Renal pelvis (tissue), 4 donors: ENCODE measurements around the gene C1orf105. TPM values are rescaled to one million over a fixed set of nuclear protein-coding genes. Genes with fewer than 3 reads are reported as not detected.

Experiments
- DNase-seq: peaks from one replicate; pipeline ENCODE4 v3.0.0-alpha.2; 2013
- polyA plus RNA-seq, 3 donors: library from polyadenylated mRNA; unstranded; fragments of 120-200 nt; gene quantifications; one replicate each; pipeline ENCODE4 v1.2.1, GENCODE V29; 2013; ENCODE audit not compliant: insufficient read length in 3 of 3

Gene C1orf105
- polyA plus RNA-seq, 3 donors, result 0.28 TPM; not detected in 2

GRCh38 chr1:172395576-172395975, 24.9 kb upstream of the C1orf105 start:
- no peak for DNase-seq

DNA sequence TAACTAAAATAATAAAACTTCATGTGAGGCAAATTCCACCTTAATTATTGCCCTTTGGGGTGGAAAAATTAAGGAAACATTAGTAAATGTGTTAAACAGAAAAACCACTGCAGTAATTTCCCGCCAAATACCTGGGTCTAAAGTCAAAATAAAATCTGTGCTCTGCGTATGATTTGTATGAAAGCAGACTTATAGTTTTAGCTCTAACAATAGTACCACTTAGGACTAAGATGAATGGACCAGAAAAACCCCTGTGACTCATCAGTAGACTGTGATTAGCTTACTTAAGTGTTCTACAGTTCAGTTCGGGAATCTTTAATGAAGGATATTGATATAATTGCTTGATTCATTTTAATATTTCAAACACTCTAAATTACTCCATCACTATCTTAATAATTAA, 23.3 kb upstream of the C1orf105 start:
- DNase-seq, result no peak

GRCh38 chr1:172397633-172398032, 22.9 kb upstream of the C1orf105 start:
- DNase-seq, result no peak

DNA sequence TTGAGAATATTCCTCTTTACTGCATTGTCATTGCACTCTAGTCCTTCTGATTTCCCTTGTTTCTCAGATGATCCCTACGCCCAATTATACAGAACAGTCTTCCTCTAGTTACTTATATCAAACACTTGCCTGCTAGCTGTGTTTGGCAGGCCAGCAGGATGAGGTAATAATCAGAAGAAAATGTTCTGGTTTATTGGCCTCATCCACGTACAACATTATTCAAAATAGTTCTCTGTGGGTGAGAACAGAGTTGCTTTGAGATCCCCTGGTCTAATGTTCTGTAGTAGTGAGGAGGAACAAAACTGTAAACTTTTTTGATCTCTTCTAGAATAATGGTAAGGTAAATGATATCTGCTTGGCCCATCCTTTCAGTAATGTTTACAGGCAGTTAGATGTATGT, 22.3 kb upstream of the C1orf105 start:
- no peak for DNase-seq

- peak; percentile 76 for DNase-seq
Observed at GRCh38 chr1:172398970-172399755, 21.3 kb upstream of the C1orf105 start.

- no peak for DNase-seq
Observed at GRCh38 chr1:172399756-172400721, 20.4 kb upstream of the C1orf105 start.

DNA sequence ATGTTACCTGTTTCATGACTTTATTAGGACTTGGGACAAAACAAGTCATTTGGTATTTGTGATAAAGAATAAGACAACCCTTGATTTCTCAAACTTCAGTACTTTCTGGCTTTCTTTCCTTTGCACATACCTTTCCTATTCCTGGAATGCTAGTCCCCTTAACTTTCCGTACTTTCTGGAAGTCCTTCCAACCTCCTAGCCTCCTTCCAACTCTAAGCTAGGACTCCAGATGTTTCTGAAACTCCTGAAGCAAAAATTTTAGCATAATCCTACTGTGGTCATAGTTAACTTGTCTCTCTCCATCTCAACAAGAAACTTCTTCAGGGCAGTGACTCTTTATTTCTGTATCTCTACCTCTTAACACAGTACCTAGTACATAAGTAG, 19.8 kb upstream of the C1orf105 start:
- no peak for DNase-seq

DNA sequence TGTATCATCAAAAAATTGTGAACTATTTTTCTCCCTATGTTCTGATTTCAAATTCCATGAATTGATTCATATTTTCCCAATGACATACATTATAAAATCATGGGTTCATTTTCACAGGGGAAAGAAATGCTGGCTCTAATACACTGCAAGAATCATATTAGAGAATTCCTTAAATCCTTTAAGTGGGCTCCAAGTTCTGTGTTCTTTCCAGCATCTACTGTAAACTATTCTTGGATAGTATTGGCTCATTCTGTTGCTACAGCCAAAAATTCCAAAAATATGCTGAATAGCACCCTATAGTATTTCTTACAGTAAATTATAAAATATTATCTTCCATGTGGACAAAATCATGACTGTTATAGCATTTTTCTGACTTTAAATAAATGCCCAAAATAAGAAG, 19.0 kb upstream of the C1orf105 start:
- DNase-seq, result no peak

DNA sequence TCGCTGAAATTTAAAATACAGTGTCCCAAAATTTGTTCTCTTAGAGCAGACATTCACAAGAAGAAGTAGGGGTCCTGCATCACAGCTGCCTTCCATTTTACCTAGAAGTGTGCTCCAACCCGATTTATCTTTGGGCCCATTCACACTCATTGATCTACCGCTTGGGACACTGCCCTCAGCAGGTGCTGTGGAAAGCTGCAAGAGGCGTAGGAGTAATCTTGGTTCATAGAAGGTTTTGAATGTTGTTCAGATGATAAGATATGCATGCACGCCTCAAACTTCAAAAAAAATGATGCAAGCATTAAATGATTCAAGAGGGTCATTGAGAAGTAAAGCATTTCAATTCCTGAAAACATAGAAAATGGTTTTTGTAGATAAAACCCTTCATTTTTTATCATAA, 18.6 kb upstream of the C1orf105 start:
- DNase-seq, result no peak

DNA sequence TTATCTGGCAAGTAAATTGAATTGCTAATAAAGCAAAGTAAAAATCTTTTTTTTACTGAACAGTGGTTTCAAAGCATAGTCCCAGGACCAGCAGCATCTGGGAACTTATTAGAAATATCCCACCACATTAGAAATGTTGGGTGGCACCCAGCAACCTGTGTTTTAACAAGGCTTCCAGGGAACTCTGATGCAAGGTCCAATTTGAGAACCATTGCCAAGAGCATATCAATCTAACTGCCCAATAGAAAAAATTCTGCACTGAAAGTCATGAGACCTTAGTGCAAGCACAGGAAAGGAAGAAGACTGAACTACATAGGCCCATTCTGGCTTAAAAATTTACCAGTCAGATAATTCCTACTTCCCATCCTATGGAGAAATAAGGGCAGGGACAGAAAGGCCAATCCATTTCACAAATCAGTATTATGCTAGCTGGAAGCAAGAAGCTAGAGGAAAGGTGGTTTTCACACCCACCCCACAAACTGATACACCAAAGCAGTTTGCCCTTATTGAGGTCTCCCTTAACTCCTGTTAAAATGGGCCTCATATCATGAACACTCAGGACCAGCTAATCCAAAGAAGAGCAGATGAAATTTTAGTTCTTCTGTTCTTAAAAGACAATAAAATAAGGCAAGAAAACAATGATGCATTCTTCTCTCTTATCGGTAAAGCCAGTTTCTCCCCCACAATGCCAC, 17.5 kb upstream of the C1orf105 start:
- no peak for DNase-seq

- no peak for DNase-seq
Observed at GRCh38 chr1:172404121-172404520, 16.4 kb upstream of the C1orf105 start.

DNA sequence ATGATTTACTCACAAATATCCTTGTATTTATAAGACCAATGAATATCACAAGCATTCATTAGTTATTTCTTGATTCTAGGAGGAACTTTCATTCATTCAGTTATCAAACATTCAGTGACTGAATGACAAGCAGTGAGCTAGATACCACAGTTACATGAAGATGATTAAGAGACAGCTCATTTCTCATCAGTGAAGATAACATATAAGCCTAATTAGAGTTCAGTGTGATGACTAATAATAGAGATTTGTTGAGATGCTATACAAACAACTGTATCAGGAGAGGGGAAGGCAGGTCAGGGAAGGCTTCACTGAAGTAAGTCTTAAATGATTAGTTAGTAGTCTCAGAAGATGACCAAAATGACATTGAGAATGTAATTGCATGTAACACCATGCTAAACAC, 14.6 kb upstream of the C1orf105 start:
- DNase-seq, result no peak

DNA sequence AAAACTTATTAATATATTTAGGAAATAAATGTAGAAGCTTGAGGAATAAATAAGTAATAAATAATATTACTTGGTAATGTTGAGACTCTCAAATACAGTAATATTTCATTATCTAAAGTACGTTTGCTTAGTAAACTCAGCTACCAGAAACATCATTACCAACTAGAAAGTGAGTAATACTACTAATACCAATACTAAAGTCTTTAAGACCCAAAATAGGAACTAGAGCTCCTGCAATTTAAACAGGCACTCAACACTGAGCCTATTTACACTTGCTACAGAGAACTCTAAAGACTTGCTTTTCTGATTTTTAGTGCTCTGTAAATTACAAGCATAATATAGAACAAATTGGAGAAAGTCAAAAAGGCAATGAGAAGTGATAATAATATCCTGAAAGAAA, 13.5 kb upstream of the C1orf105 start:
- no peak for DNase-seq

GRCh38 chr1:172408958-172409357, 11.5 kb upstream of the C1orf105 start:
- DNase-seq, result no peak

DNA sequence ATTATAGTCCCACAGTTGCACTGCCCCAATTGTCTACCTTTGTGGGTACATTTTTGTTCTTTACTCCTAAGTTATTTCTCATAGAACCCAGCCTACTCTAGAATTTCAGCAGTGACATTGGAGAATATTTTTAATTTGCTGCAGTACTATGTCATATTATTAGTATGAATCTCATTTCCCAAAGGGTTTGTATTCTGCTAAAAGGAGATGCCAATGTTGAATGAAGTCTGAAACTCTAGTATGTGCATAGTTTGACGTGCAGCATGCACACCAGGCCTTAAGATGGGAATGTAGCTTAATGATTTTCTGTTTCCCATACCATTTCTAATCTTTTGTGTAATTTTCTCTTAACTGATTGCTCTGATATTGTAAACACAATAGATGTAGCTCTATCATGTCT, 10.5 kb upstream of the C1orf105 start:
- DNase-seq, result no peak

GRCh38 chr1:172411791-172412338, 8.6 kb upstream of the C1orf105 start:
- DNase-seq, result no peak

GRCh38 chr1:172414331-172414730, 6.2 kb upstream of the C1orf105 start:
- no peak for DNase-seq

GRCh38 chr1:172416496-172417035, 3.9 kb upstream of the C1orf105 start:
- DNase-seq, result no peak

DNA sequence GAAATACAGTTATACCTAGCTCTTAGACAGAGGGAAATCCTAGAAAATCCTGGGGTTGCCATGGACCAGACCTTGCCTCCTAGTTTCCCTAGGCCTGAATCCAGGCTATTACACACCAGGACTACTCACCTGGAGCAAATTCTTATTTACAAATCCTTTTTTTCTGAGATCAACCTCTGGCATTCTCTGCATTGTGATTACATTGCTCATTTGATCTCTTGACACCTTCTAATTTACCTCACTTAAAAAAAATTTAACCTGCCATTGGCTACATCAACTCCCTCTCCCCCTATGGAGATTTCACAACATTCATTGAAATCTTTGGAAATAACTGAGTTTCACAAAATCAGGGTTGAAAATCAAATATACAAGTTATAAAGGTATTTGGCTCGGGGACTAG, 2.9 kb upstream of the C1orf105 start:
- DNase-seq, result no peak

- no peak for DNase-seq
Observed at GRCh38 chr1:172421974-172422604, 1.6 kb downstream of the C1orf105 start.

DNA sequence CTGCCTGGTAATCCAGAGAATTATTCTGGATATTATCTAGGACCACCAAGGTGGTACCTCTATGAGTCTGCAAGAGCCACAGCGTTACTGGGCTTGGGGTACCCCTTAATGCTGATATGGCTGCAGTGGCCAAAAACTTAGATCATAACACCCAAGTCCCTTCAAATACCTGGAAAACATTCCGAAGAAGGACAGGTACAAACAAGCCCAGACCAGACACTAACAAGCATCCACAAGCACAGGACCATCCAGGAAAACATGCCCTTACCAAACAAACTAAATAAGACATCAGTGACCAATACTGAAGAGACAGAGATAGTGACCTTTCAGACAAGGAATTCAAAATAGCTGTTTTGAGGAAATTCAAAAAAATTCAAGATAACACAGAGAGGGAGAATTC, 2.9 kb downstream of the C1orf105 start:
- no peak for DNase-seq
